Neuron (in vitro differentiated cells): ENCODE data around the gene SEC11C.

Source experiments
- H2AFZ ChIP-seq: one replicate; pipeline ENCODE4 v1.6.1; 2013; ENCODE audit warnings: low read depth, mild to moderate bottlenecking, inconsistent platforms, low read length, moderate library complexity
- H3K27me3 ChIP-seq: one replicate; pipeline ENCODE4 v1.6.1; 2013; ENCODE audit warnings: low read length; ENCODE audit not compliant: insufficient read depth
- H3K36me3 ChIP-seq: one replicate; pipeline ENCODE4 v1.6.1; 2013; ENCODE audit warnings: low read length; ENCODE audit not compliant: insufficient read depth
- H3K4me1 ChIP-seq: one replicate; pipeline ENCODE4 v1.6.1; 2013; ENCODE audit warnings: low read length; ENCODE audit not compliant: insufficient read depth
- H3K4me3 ChIP-seq: 2 replicates; pipeline ENCODE4 v1.5.1; 2013; ENCODE audit warnings: mild to moderate bottlenecking, low read length, moderate library complexity
- H3K9me3 ChIP-seq: one replicate; pipeline ENCODE4 v1.6.1; 2013; ENCODE audit warnings: low read length

Gene SEC11C

GRCh38 chr18:59155153-59155552 lies 15.5 kb downstream of the SEC11C start:
- H3K4me3 ChIP-seq = no peak overlapping the region
- no peaks in the 10 kb centered on the region for H3K9me3 ChIP-seq
- H3K27me3 ChIP-seq = no peaks in the 10 kb centered on the region
- H2AFZ ChIP-seq = no peak overlapping the region
- peaks cover 12% of the 10 kb centered on the region for H3K4me1 ChIP-seq
- H3K36me3 ChIP-seq = peaks cover 25% of the 10 kb centered on the region

GRCh38 chr18:59156316-59156715 lies 16.6 kb downstream of the SEC11C start:
- no peaks in the 10 kb centered on the region for H3K27me3 ChIP-seq
- H3K9me3 ChIP-seq = no peaks in the 10 kb centered on the region
- H2AFZ ChIP-seq = no peak overlapping the region
- peaks cover 17% of the 10 kb centered on the region for H3K36me3 ChIP-seq
- H3K4me3 ChIP-seq = no peak overlapping the region
- H3K4me1 ChIP-seq = peaks cover 12% of the 10 kb centered on the region

GRCh38 chr18:59159265-59159664 lies 19.6 kb downstream of the SEC11C start:
- H3K36me3 ChIP-seq = peaks cover 6% of the 10 kb centered on the region
- H2AFZ ChIP-seq = no peak overlapping the region
- no peaks in the 10 kb centered on the region for H3K9me3 ChIP-seq
- H3K4me1 ChIP-seq = peaks cover 12% of the 10 kb centered on the region
- H3K4me3 ChIP-seq = no peak overlapping the region
- no peaks in the 10 kb centered on the region for H3K27me3 ChIP-seq

- Histone ChIP-seq H3K4me3 (no peak overlapping the region), H3K9me3 (no peaks in the 10 kb centered on the region), H2AFZ (no peak overlapping the region), H3K36me3 (peaks cover 6% of the 10 kb centered on the region), H3K4me1 (peaks cover 9% of the 10 kb centered on the region), H3K27me3 (no peaks in the 10 kb centered on the region)
Measured at GRCh38 chr18:59159986-59160385, 20.3 kb downstream of the SEC11C start.

GRCh38 chr18:59172664-59173249 lies 33.1 kb downstream of the SEC11C start:
- Histone ChIP-seq H3K9me3 (no peaks in the 10 kb centered on the region), H3K36me3 (no peaks in the 10 kb centered on the region), H3K4me1 (no peaks in the 10 kb centered on the region), H3K27me3 (peaks cover 2% of the 10 kb centered on the region), H2AFZ (no peak overlapping the region), H3K4me3 (no peak overlapping the region)

- no peak overlapping the region for H3K4me3 ChIP-seq
- no peaks in the 10 kb centered on the region for H3K4me1 ChIP-seq
- peaks cover 6% of the 10 kb centered on the region for H3K27me3 ChIP-seq
- H3K36me3 ChIP-seq = no peaks in the 10 kb centered on the region
- H3K9me3 ChIP-seq = no peaks in the 10 kb centered on the region
- no peak overlapping the region for H2AFZ ChIP-seq
Measured at GRCh38 chr18:59177485-59177884, 37.8 kb downstream of the SEC11C start.

- no peaks in the 10 kb centered on the region for H3K4me1 ChIP-seq
- peaks cover 6% of the 10 kb centered on the region for H3K27me3 ChIP-seq
- H3K36me3 ChIP-seq = no peaks in the 10 kb centered on the region
- H3K9me3 ChIP-seq = no peaks in the 10 kb centered on the region
- no peak overlapping the region for H2AFZ ChIP-seq
- H3K4me3 ChIP-seq = no peak overlapping the region
Measured at GRCh38 chr18:59180150-59180845, 40.6 kb downstream of the SEC11C start.

- H2AFZ ChIP-seq = no peak overlapping the region
- no peak overlapping the region for H3K4me3 ChIP-seq
- H3K36me3 ChIP-seq = no peaks in the 10 kb centered on the region
- H3K27me3 ChIP-seq = peaks cover 4% of the 10 kb centered on the region
- no peaks in the 10 kb centered on the region for H3K4me1 ChIP-seq
- H3K9me3 ChIP-seq = no peaks in the 10 kb centered on the region
Measured at GRCh38 chr18:59182673-59183072, 43.0 kb downstream of the SEC11C start.

GRCh38 chr18:59189008-59189407 lies 49.3 kb downstream of the SEC11C start:
- H2AFZ ChIP-seq = no peak overlapping the region
- H3K4me3 ChIP-seq = no peak overlapping the region
- H3K27me3 ChIP-seq = peaks cover 7% of the 10 kb centered on the region
- no peaks in the 10 kb centered on the region for H3K9me3 ChIP-seq
- peaks cover 4% of the 10 kb centered on the region for H3K4me1 ChIP-seq
- no peaks in the 10 kb centered on the region for H3K36me3 ChIP-seq

GRCh38 chr18:59189746-59190145 lies 50.1 kb downstream of the SEC11C start:
- Histone ChIP-seq H3K9me3 (no peaks in the 10 kb centered on the region), H3K36me3 (no peaks in the 10 kb centered on the region)

GRCh38 chr18:59196161-59196725 lies 56.6 kb downstream of the SEC11C start:
- Histone ChIP-seq H3K4me3 (no peak overlapping the region), H2AFZ (no peak overlapping the region), H3K27me3 (peaks cover 17% of the 10 kb centered on the region), H3K9me3 (no peaks in the 10 kb centered on the region), H3K36me3 (no peaks in the 10 kb centered on the region), H3K4me1 (no peaks in the 10 kb centered on the region)

More at GRCh38 chr18:59189746-59190145, 50.1 kb downstream of the SEC11C start:
- Histone ChIP-seq H3K27me3 (peaks cover 7% of the 10 kb centered on the region), H3K4me3 (no peak overlapping the region), H2AFZ (no peak overlapping the region), H3K4me1 (peaks cover 4% of the 10 kb centered on the region)

- no peak overlapping the region for H3K4me3 ChIP-seq
- no peak overlapping the region for H2AFZ ChIP-seq
- no peaks in the 10 kb centered on the region for H3K9me3 ChIP-seq
- no peaks in the 10 kb centered on the region for H3K4me1 ChIP-seq
- no peaks in the 10 kb centered on the region for H3K36me3 ChIP-seq
- peaks cover 22% of the 10 kb centered on the region for H3K27me3 ChIP-seq
Measured at GRCh38 chr18:59197636-59198035, 58.0 kb downstream of the SEC11C start.

GRCh38 chr18:59198215-59198614 lies 58.5 kb downstream of the SEC11C start:
- Histone ChIP-seq H3K4me3 (no peak overlapping the region), H2AFZ (no peak overlapping the region), H3K4me1 (no peaks in the 10 kb centered on the region), H3K27me3 (peaks cover 25% of the 10 kb centered on the region), H3K36me3 (no peaks in the 10 kb centered on the region), H3K9me3 (no peaks in the 10 kb centered on the region)
